ENCODE results near the gene CD86. TPM values are rescaled to one million over a fixed set of nuclear protein-coding genes. Genes with fewer than 3 reads are reported as not detected.

The CD86 gene
- total and polyA plus RNA-seq, 2 donors from 2014 or later = 1.3 to 6.3 TPM

GRCh38 chr3:122092460-122093165 is 37.5 kb downstream of the CD86 start:
- H3K4me3 ChIP-seq (ENCODE audit: low read length in 3 of 3) = no peak overlapping the region
- DNase-seq (no peak), FAIRE-seq (no peak)
- no peaks in the 10 kb centered on the region for H3K36me3 ChIP-seq (ENCODE audit: control insufficient read depth in 2 of 3, insufficient read depth in 3 of 3, low read length in 3 of 3)
- H3K27me3 ChIP-seq (ENCODE audit: control insufficient read depth, insufficient read depth, low read length) = no peaks in the 10 kb centered on the region
- no peak for TF ChIP-seq CTCF (IDR thresholded peaks at IDR 0.05; ENCODE audit: borderline replicate concordance, extremely low read depth, insufficient read depth)
- H3K27ac ChIP-seq (ENCODE audit: low read depth in 2 of 2, low read length in 2 of 2) = no peak overlapping the region
- intact Hi-C loops (cut with DNase I) = no loop called here
- no peaks in the 10 kb centered on the region for H3K9me3 ChIP-seq (ENCODE audit: control insufficient read depth in 2 of 3, insufficient read depth in 1 of 3, low read length in 3 of 3)
- H3K9ac ChIP-seq (ENCODE audit: low read length in 3 of 3) = no peak overlapping the region
- peaks cover 0 to 4% (median 0%) of the 10 kb centered on the region in 3 donors for H3K4me1 ChIP-seq (ENCODE audit: control insufficient read depth in 2 of 3, insufficient read depth in 2 of 3, low read depth in 1 of 3, low read length in 3 of 3)

DNA sequence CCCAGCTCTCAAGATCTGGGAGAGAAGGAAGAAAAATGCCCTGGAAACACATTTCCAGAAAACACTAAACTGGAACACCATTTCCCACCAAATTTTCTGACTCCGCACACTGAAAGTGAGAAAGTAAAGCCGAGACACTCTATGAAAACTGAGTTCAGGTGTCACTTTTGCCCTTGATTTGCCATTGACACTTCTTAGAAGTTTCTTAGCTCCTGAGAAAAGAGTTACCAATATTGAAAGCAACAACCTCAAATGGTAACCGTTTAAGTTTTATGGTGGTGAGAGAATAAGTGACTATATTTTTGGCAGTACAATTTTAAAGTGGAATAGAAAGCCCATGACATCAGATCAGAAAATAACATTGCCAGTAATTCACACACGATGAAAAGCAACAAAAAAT is 39.0 kb downstream of the CD86 start:
- no peak for TF ChIP-seq CTCF (IDR thresholded peaks at IDR 0.05; ENCODE audit: borderline replicate concordance, extremely low read depth, insufficient read depth)
- Histone ChIP-seq H3K9ac (ENCODE audit: low read length in 3 of 3) (no peak overlapping the region), H3K27ac (ENCODE audit: low read depth in 2 of 2, low read length in 2 of 2) (no peak overlapping the region), H3K36me3 (ENCODE audit: control insufficient read depth in 2 of 3, insufficient read depth in 3 of 3, low read length in 3 of 3) (no peaks in the 10 kb centered on the region), H3K4me3 (ENCODE audit: low read length in 3 of 3) (no peak overlapping the region), H3K9me3 (ENCODE audit: control insufficient read depth in 2 of 3, insufficient read depth in 1 of 3, low read length in 3 of 3) (no peaks in the 10 kb centered on the region), H3K27me3 (ENCODE audit: control insufficient read depth, insufficient read depth, low read length) (no peaks in the 10 kb centered on the region), H3K4me1 (ENCODE audit: control insufficient read depth in 2 of 3, insufficient read depth in 2 of 3, low read depth in 1 of 3, low read length in 3 of 3) (peaks cover 0 to 4% (median 3%) of the 10 kb centered on the region in 3 donors)
- FAIRE-seq = no peak
- intact Hi-C loops (cut with DNase I) = no loop called here
- no peak for DNase-seq

DNA sequence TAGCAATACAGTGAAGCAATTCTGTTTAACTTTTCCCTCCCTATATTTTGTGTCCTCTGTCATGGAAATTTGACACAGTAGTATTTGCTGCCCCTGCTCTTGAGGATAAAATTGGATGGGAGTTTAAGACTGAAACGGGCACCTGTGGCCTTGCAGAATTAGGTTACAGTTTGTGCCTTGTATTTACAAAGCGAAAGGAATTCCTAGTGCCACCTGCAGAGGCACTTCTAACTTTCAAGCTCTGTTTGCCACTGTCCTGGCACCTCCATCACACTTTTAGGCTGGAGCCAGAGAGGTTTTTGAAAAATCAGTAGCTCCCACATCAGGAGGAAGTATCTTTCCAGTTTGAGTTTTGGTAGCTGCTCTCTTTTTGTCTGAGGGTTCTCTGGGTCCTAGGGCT is 39.5 kb downstream of the CD86 start:
- Histone ChIP-seq H3K9me3 (ENCODE audit: control insufficient read depth in 2 of 3, insufficient read depth in 1 of 3, low read length in 3 of 3) (no peaks in the 10 kb centered on the region), H3K27ac (ENCODE audit: low read depth in 2 of 2, low read length in 2 of 2) (no peak overlapping the region), H3K4me1 (ENCODE audit: control insufficient read depth in 2 of 3, insufficient read depth in 2 of 3, low read depth in 1 of 3, low read length in 3 of 3) (peaks cover 0 to 4% (median 3%) of the 10 kb centered on the region in 3 donors), H3K27me3 (ENCODE audit: control insufficient read depth, insufficient read depth, low read length) (no peaks in the 10 kb centered on the region), H3K36me3 (ENCODE audit: control insufficient read depth in 2 of 3, insufficient read depth in 3 of 3, low read length in 3 of 3) (no peaks in the 10 kb centered on the region), H3K4me3 (ENCODE audit: low read length in 3 of 3) (no peak overlapping the region), H3K9ac (ENCODE audit: low read length in 3 of 3) (no peak overlapping the region)
- DNase-seq = no peak
- FAIRE-seq = no peak
- intact Hi-C loops (cut with DNase I) = no loop called here
- TF ChIP-seq CTCF (IDR thresholded peaks at IDR 0.05; ENCODE audit: borderline replicate concordance, extremely low read depth, insufficient read depth) = no peak

Data from kidney (tissue), 14 donors.